Activated B cell treated with CpG ODN at 0.5 μM for 24 hours (primary cell): ENCODE data around the gene GALNS. TPM values are rescaled to one million over a fixed set of nuclear protein-coding genes. Genes with fewer than 3 reads are reported as not detected.

Experiments
- ATAC-seq: fragments of 200-7000 bp; cut with Tn5 transposase; one replicate; pipeline ENCODE4 v1.10.0; 2021; ENCODE audit warnings: low read depth, mild to moderate bottlenecking, moderate library complexity
- CTCF ChIA-PET: fragments of 350-600 bp; sonication (Branson Sonifier 250); formaldehyde crosslinking; loops from one replicate; lab custom pipeline; 2021; ENCODE audit warnings: antibody characterized with exemption; lab: Charles Lee
- POLR2A ChIA-PET: fragments of 350-600 bp; sonication (Branson Sonifier 250); formaldehyde crosslinking; loops from one replicate; lab custom pipeline; 2021; ENCODE audit warnings: antibody characterized with exemption; lab: Charles Lee
- DNase-seq: peaks from one replicate; pipeline ENCODE4 v3.0.0; 2022
- H3K27ac Mint-ChIP-seq: one replicate; pipeline ENCODE4 v1.8.0; 2020; ENCODE audit warnings: mixed read lengths
- H3K27me3 Mint-ChIP-seq: one replicate; pipeline ENCODE4 v1.8.0; 2021; ENCODE audit warnings: mixed read lengths
- H3K36me3 Mint-ChIP-seq: one replicate; pipeline ENCODE4 v1.8.0; 2021; ENCODE audit warnings: low read depth, mixed read lengths
- H3K4me1 Mint-ChIP-seq: one replicate; pipeline ENCODE4 v1.8.0; 2021; ENCODE audit warnings: mixed read lengths
- H3K4me3 Mint-ChIP-seq: one replicate; pipeline ENCODE4 v1.8.0; 2020; ENCODE audit warnings: mild to moderate bottlenecking, mixed read lengths
- H3K9me3 Mint-ChIP-seq: one replicate; pipeline ENCODE4 v1.8.0; 2020; ENCODE audit warnings: mixed read lengths
- CTCF ChIP-seq: fragments of 200-600 bp; IDR thresholded peaks from one replicate; pipeline ENCODE4 v1.8.0; 2022; ENCODE audit warnings: antibody characterized with exemption, mild to moderate bottlenecking
- intact Hi-C: fragments of 100-400 bp; cut with micrococcal nuclease; formaldehyde crosslinking; loops from one replicate; pipeline ENCODE4 v1.15.1; 2024
- total RNA-seq: library from RNA; stranded (reverse); gene quantifications from 2 replicates; pipeline ENCODE4 v1.2.3, GENCODE V29; 2022

The GALNS gene
- total RNA-seq, 1 donor from 2014 or later: 48.3 TPM

- ChIA-PET CTCF (no interaction called here), POLR2A (no interaction called here)
- Mint-ChIP-seq H3K9me3 (no peaks in the 10 kb centered on the region), H3K36me3 (no peaks in the 10 kb centered on the region), H3K27ac (no peak overlapping the region), H3K27me3 (peaks cover 16% of the 10 kb centered on the region), H3K4me1 (peaks cover 14% of the 10 kb centered on the region), H3K4me3 (no peak overlapping the region)
- intact Hi-C loops: no loop called here
- no peak for TF ChIP-seq CTCF
- DNase-seq: no peak
- ATAC-seq: no peak
These were observed 11.0 kb upstream of the GALNS start for GRCh38 chr16:88867581-88868246.

- no peak within 1 kb of the TSS for H3K27ac Mint-ChIP-seq
- H3K27me3 Mint-ChIP-seq: peaks cover 16% of the 10 kb centered on the region
- peaks cover 6% of the 10 kb centered on the region for H3K36me3 Mint-ChIP-seq
- no peak for TF ChIP-seq CTCF
- H3K9me3 Mint-ChIP-seq: no peaks in the 10 kb centered on the region
- no peak for DNase-seq
- peaks cover 10% of the 10 kb centered on the region for H3K4me1 Mint-ChIP-seq
- ChIA-PET POLR2A (no interaction called here), CTCF (no interaction called here)
- H3K4me3 Mint-ChIP-seq: no peak within 1 kb of the TSS
- intact Hi-C loops: no loop called here
- ATAC-seq: no peak
These were observed 9.6 kb upstream of the GALNS start, which contains the start of gene PABPN1L for GRCh38 chr16:88866151-88866920. TSS of gene PABPN1L (minus strand) at chr16:88866660. CDS start at chr16:88866606, 54 bp downstream.

- ChIA-PET CTCF (no interaction called here), POLR2A (no interaction called here)
- Mint-ChIP-seq H3K4me1 (peaks cover 5% of the 10 kb centered on the region), H3K27me3 (peaks cover 12% of the 10 kb centered on the region), H3K9me3 (no peaks in the 10 kb centered on the region), H3K27ac (no peak overlapping the region), H3K4me3 (no peak overlapping the region), H3K36me3 (peaks cover 12% of the 10 kb centered on the region)
- intact Hi-C loops: no loop called here
- TF ChIP-seq CTCF: no peak
- DNase-seq (no peak), ATAC-seq (no peak)
These were observed 9.0 kb upstream of the GALNS start for GRCh38 chr16:88865742-88866141.

GRCh38 chr16:88865310-88865709, 8.6 kb upstream of the GALNS start:
- H3K9me3 Mint-ChIP-seq: no peaks in the 10 kb centered on the region

More at GRCh38 chr16:88865310-88865709, 8.6 kb upstream of the GALNS start:
- Mint-ChIP-seq H3K36me3 (peaks cover 16% of the 10 kb centered on the region), H3K4me1 (peaks cover 2% of the 10 kb centered on the region), H3K4me3 (no peak overlapping the region), H3K27me3 (peaks cover 9% of the 10 kb centered on the region), H3K27ac (no peak overlapping the region)
- CTCF ChIA-PET: no interaction called here
- DNase-seq (no peak), ATAC-seq (no peak)
- no peak for TF ChIP-seq CTCF
- POLR2A ChIA-PET: no interaction called here
- intact Hi-C loops: no loop called here
